B cell (primary cell): ENCODE measurements around the gene MOB3B.

Experiments used
- CTCF ChIP-seq: fragments of 200-600 bp; IDR thresholded peaks from one replicate; pipeline ENCODE4 v1.8.0; 2022; ENCODE audit warnings: antibody characterized with exemption, mild to moderate bottlenecking
- EZH2 ChIP-seq: IDR thresholded peaks from 2 replicates; pipeline ENCODE4 v1.6.1; 2012; ENCODE audit warnings: borderline replicate concordance, low read depth, mild to moderate bottlenecking, moderate library complexity, low read length; ENCODE audit not compliant: insufficient read depth, poor library complexity, severe bottlenecking

GRCh38 chr9:27471366-27471765 is 58.2 kb downstream of the MOB3B start:
- TF ChIP-seq CTCF = no peak
- TF ChIP-seq EZH2 = no peak
